GM18498 (cell line): Measurements from ENCODE around the gene AGMO.

Source experiments
- ATAC-seq: cut with Tn5 transposase; IDR thresholded peaks from one replicate; pipeline ENCODE4 v1.9.1; 2021; ENCODE audit warnings: mild to moderate bottlenecking, moderate library complexity; ENCODE audit not compliant: unreplicated experiment

Gene AGMO

GRCh38 chr7:15166620-15167019 lies 395.2 kb downstream of the AGMO start:
- ATAC-seq: no peak

- no peak for ATAC-seq
Observed at GRCh38 chr7:15159261-15159660, 402.6 kb downstream of the AGMO start.

- ATAC-seq: no peak
Observed at GRCh38 chr7:15158141-15158810, 403.5 kb downstream of the AGMO start.
